ENCODE measurements around the gene ARMH4. TPM values are rescaled to one million over a fixed set of nuclear protein-coding genes. Genes with fewer than 3 reads are reported as not detected.

ARMH4 gene
- total and polyA plus RNA-seq, 4 donors = 0.38 to 3.2 (median 0.54) TPM

- WGBS = 78% methylated on average over 1 of the region's 1 CpG
- no peak overlapping the region for H3K27ac ChIP-seq (ENCODE audit: low read depth in 1 of 2, low read length in 2 of 2)
- TF ChIP-seq FOXA2 (IDR thresholded peaks at IDR 0.05) = no peak
- TF ChIP-seq FOXA1 (IDR thresholded peaks at IDR 0.05) = no peak
- no peak for TF ChIP-seq RAD21 (IDR thresholded peaks at IDR 0.05)
- TF ChIP-seq REST (IDR thresholded peaks at IDR 0.05) = no peak
- TF ChIP-seq YY1 (IDR thresholded peaks at IDR 0.05) = no peak
- no peak for TF ChIP-seq HNF4G (IDR thresholded peaks at IDR 0.05)
- no peak for TF ChIP-seq CTCF (IDR thresholded peaks at IDR 0.05; ENCODE audit: low read depth, low read length, missing input control)
- no peak for TF ChIP-seq ZBTB33 (IDR thresholded peaks at IDR 0.05)
- no peak for TF ChIP-seq JUND (IDR thresholded peaks at IDR 0.05)
- no peaks in the 10 kb centered on the region for H3K4me1 ChIP-seq (ENCODE audit: control insufficient read depth in 4 of 4, insufficient read depth in 4 of 4, low read length in 3 of 4)
- no peak overlapping the region for H3K9ac ChIP-seq (ENCODE audit: low read depth in 1 of 2, low read length in 2 of 2)
- H3K27me3 ChIP-seq (ENCODE audit: control insufficient read depth in 4 of 4, insufficient read depth in 4 of 4, low read length in 3 of 4) = peaks cover 0 to 11% (median 0%) of the 10 kb centered on the region in 4 donors
- H3K36me3 ChIP-seq (ENCODE audit: control insufficient read depth in 4 of 4, insufficient read depth in 3 of 4, low read depth in 1 of 4, low read length in 3 of 4) = no peaks in the 10 kb centered on the region
- no peak for DNase-seq (ENCODE audit: low spot score)
- no peak overlapping the region for H3K4me3 ChIP-seq (ENCODE audit: low read depth in 1 of 3, low read length in 3 of 3)
- no peaks in the 10 kb centered on the region for H3K9me3 ChIP-seq (ENCODE audit: control insufficient read depth in 4 of 4, low read length in 3 of 4)
Observed at GRCh38 chr14:57987051-57987450, 165.0 kb downstream of the ARMH4 start.

- Histone ChIP-seq H3K9ac (ENCODE audit: low read depth in 1 of 2, low read length in 2 of 2) (no peak overlapping the region), H3K27me3 (ENCODE audit: control insufficient read depth in 4 of 4, insufficient read depth in 4 of 4, low read length in 3 of 4) (peaks cover 0 to 8% (median 0%) of the 10 kb centered on the region in 4 donors), H3K9me3 (ENCODE audit: control insufficient read depth in 4 of 4, low read length in 3 of 4) (no peaks in the 10 kb centered on the region), H3K27ac (ENCODE audit: low read depth in 1 of 2, low read length in 2 of 2) (no peak overlapping the region), H3K4me3 (ENCODE audit: low read depth in 1 of 3, low read length in 3 of 3) (no peak overlapping the region), H3K4me1 (ENCODE audit: control insufficient read depth in 4 of 4, insufficient read depth in 4 of 4, low read length in 3 of 4) (no peaks in the 10 kb centered on the region), H3K36me3 (ENCODE audit: control insufficient read depth in 4 of 4, insufficient read depth in 3 of 4, low read depth in 1 of 4, low read length in 3 of 4) (no peaks in the 10 kb centered on the region)
- WGBS = 52% methylated on average over 8 of the region's 8 CpGs
- no peak for DNase-seq (ENCODE audit: low spot score)
- TF ChIP-seq RAD21 (IDR thresholded peaks at IDR 0.05) (no peak), ZBTB33 (IDR thresholded peaks at IDR 0.05) (no peak), GABPA (IDR thresholded peaks at IDR 0.05 in 1 of 2, conservative IDR thresholded peaks at IDR 0.05 in 1 of 2) (no peak), MAX (IDR thresholded peaks at IDR 0.05) (no peak), TAF1 (conservative IDR thresholded peaks at IDR 0.05) (no peak), NR2F2 (IDR thresholded peaks at IDR 0.05) (no peak), SP1 (IDR thresholded peaks at IDR 0.05) (no peak), JUND (IDR thresholded peaks at IDR 0.05) (no peak), REST (IDR thresholded peaks at IDR 0.05) (no peak), HNF4A (conservative IDR thresholded peaks at IDR 0.05) (no peak), YY1 (IDR thresholded peaks at IDR 0.05) (no peak), HNF4G (IDR thresholded peaks at IDR 0.05) (no peak), ATF3 (IDR thresholded peaks at IDR 0.05) (no peak), FOXA1 (IDR thresholded peaks at IDR 0.05) (no peak), FOXA2 (IDR thresholded peaks at IDR 0.05) (no peak)
Observed at GRCh38 chr14:57982804-57983634, 169.0 kb downstream of the ARMH4 start.

All from liver (tissue), 9 donors.